DMS153 (cell line): ENCODE data around the gene PRMT9.

Source experiments
- DNase-seq: peaks from one replicate; lab custom pipeline; 2025; lab: John Stamatoyannopoulos, UW

PRMT9 gene

GRCh38 chr4:147617841-147618691 is 65.9 kb downstream of the PRMT9 start:
- DNase-seq, result no peak

- DNase-seq, result peak; percentile 92
Measured at GRCh38 chr4:147617173-147617840, 66.7 kb downstream of the PRMT9 start, which contains the start of gene TMEM184C. TSS of gene TMEM184C (plus strand) at chr4:147617397. CDS start at chr4:147617957, 560 bp downstream.

- no peak for DNase-seq
Measured at GRCh38 chr4:147616849-147617172, 67.2 kb downstream of the PRMT9 start.

GRCh38 chr4:147610686-147611085 is 73.3 kb downstream of the PRMT9 start:
- no peak for DNase-seq

DNA sequence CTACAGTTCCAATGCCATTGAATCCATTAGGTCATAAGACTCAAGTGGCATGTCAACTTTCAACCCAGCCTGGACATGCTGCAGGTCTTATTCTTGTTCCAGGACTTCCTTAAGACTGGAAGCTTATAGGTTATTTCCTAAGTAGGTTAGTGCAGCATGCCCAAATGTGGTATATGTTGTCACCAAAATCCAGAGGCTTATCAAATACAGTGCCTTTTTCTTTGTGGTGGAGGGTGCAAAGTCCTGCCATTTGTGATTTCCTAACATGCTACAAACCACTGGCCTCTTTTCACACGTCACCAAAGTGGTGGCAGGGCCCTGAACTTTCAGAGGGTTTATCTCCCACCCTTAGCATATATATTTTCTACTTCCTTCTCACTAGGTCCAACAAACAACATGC is 76.5 kb downstream of the PRMT9 start:
- DNase-seq, result no peak

GRCh38 chr4:147605499-147605898 is 78.5 kb downstream of the PRMT9 start:
- DNase-seq, result no peak

DNA sequence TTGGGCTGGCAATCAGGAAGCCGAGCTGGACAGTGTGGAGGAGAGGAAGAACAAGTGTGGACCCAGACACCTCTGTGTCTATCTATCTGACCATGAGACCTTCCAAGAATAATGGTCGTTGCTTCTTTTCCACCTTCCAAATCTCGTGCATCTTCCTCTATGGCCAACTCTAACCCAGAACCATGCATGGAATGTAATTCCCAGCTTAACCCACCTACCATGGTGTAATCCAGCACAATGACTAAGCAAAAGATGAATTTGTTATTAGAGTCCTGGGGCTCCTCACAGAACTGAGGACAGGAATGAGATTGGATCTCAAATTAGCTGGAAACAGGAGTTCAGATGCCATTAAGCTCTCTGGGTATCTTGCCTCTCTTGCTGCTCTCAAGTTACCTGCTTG is 84.2 kb downstream of the PRMT9 start:
- DNase-seq, result no peak

- no peak for DNase-seq
Measured at GRCh38 chr4:147599206-147599605, 84.8 kb downstream of the PRMT9 start.

GRCh38 chr4:147597561-147597960 is 86.4 kb downstream of the PRMT9 start:
- no peak for DNase-seq

DNA sequence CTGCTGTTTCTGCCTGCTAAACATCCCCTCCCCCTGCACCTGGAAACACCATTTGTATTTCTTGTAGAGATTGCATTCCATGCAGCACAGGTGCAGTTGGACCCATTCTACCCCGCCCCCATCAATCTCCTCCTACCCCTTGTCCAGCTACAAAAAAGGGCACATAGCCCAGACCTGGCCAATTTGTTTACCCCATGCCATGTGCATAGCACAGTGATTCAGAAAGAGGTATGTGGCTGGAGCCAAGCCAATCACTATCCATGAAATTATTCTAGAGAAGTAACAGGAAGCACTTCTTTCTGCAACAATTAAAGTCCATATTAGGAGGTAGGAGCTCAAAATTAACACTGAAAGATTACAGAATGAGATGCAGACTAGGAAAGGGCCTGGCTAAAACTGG is 87.0 kb downstream of the PRMT9 start:
- no peak for DNase-seq

DNA sequence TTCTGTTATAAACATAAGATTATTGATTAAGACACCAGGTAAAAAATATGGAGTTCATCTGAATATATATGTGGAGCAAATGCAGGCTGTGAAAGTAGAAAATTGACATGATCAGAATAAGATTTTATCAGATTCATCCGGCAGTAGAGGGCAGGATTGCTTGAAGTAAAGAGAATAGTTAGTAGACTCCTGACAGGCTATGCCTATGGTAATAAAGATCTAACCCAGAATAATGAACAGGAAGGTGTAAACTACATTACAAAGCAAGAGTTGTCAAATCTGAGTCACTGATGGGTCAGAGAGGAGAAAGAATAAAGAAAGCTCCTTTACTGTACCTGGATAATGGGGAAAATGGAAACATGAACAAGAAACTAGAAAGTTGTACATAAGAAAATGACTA is 87.6 kb downstream of the PRMT9 start:
- DNase-seq, result no peak

- DNase-seq, result no peak
Measured at GRCh38 chr4:147594578-147594977, 89.4 kb downstream of the PRMT9 start.

GRCh38 chr4:147594107-147594506 is 89.9 kb downstream of the PRMT9 start:
- no peak for DNase-seq

GRCh38 chr4:147591106-147591505 is 92.9 kb downstream of the PRMT9 start:
- DNase-seq, result no peak

GRCh38 chr4:147590249-147590920 is 93.6 kb downstream of the PRMT9 start:
- DNase-seq, result no peak

GRCh38 chr4:147589586-147589985 is 94.4 kb downstream of the PRMT9 start:
- DNase-seq, result no peak
